SIG-M5 (cell line): ENCODE data around the gene ANKRD66.

ENCODE experiments used
- DNase-seq: peaks from one replicate; lab custom pipeline; 2025; lab: John Stamatoyannopoulos, UW

Gene ANKRD66

DNA sequence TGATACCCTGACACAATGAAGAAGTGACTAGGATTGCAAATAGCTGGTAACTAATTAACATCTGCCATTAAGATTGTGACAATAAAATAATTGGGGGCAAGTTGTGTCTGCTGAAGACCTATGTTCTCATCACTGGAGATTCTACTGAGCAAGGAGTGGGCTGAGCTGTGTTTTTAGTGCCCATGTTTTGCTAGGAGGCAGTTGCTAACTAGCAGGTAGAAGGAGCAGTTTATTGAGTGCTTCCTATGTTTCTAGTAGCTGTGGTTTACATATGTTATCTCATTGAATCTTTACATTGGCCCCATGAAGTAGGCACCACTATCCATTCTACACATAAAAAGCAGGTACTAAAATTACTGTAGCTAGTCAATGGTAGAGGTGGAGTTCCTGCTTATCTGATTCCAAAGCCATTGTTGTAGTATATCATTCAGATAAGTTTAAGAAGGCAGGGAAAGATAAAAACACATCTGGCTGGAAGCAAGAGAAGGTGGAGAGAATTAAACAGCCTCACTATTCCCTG is 43.7 kb downstream of the ANKRD66 start:
- no peak for DNase-seq

DNA sequence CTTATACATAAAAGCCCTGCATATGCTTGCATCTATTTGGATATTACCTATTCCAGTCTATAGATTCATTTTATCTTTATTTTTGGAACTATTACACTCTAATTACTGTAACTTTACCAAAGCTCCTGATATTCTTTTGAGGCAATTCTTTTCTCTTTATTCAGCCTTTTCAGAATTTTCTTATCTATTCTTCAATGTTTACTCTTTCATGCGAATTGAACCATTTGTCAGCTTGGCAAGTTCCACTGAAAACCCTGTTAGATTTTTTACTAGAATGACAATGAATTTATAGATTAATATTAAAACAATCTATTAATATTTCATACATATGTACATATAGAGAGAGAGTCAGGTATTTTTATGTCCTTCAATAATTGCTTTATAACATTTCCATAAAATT is 45.9 kb downstream of the ANKRD66 start:
- no peak for DNase-seq

DNA sequence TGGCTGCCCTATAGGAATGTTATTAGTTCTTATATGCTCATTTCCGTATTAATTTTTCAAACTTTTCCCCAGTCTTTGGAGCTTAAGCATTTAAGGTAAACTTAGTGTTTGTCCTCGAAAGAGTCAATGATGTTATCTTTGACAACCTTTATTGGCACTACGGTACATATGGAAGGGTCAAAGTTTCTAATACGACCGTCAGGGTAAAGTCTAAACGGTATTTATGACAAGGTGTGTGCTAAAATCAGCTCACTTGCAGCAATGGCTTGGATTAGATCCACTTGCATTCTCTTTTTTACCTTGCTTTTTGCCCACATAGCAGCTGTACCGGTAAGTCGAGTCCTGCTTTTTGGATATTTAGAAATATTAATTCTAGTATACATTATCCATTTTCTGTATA is 46.4 kb downstream of the ANKRD66 start, which contains the start of gene MEP1A:
Gene MEP1A (plus strand): TSS at position 252 of the 400 bp plus-strand sequence. CDS start 10 bp downstream, at position 262.
- DNase-seq = no peak

DNA sequence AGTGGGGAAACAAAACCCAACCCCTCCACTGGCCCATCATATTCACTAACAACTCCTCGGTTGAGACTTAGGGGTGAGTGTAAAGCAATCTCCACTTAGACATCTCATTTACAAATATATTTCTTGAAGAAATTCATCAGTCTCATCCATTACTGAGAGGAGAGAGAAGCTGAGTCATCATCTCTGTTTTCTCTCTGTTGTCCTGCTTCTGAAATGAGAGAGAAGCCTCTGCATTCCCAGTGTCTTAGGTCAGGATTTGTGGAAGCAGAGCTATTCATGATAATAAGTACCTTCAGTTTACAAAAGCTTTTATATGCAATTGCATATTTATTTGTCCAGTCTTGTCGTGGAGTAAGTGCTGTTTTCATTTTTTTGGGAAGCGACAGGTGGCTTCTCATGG is 47.3 kb downstream of the ANKRD66 start:
- no peak for DNase-seq

DNA sequence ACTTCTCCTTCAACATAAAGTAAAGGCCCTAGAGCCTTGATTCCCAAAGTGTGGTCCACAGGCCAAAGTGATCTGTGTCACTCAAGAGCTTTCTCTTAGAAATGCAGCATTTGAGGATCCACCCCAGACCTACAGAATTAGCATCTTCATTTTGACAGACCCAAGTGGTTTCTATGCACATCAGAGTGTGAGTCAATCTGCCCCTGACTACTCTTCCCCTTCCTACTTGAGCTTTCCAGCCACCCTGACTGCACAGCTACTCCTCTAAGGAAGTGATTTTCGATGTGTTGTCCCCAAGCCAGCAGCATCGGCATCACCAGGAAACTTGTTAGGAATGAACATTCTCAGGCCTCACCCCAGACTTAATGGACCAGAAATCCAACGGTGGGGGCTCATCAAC is 49.1 kb downstream of the ANKRD66 start:
- DNase-seq = no peak

DNA sequence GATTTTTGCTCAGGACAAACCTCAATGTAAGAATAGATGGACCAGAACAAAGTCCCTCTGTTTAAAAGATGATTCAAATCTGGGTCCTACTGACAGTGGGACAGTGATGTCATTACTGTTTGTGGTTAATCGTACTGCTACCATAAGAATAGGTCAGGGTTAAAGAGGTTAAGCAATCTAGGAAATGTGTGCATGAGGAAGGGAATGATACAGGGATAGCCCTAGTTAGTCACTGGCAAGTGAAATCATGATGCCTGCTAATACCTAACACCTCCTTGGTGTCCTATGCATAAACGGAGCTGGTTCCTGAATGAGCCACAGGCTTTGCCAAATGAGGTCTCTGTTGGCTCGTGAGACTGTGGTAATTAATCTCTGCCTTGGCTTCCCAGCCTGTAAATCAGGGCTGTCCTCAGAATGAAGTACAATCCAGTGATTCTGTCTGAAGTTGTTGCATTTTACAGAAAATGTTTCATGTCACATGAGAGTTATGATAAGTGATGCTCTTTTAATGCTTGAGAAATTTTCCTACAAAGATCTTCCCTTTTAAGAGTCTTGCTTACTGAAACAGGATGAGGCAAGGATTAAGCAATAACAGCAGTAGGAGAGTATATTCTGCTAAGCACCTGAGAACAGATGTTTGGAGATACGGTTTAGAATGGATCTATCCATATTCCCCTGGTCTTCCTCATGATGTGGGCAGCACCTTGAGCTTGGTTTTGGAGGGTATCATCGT is 50.3 kb downstream of the ANKRD66 start:
- DNase-seq = no peak

DNA sequence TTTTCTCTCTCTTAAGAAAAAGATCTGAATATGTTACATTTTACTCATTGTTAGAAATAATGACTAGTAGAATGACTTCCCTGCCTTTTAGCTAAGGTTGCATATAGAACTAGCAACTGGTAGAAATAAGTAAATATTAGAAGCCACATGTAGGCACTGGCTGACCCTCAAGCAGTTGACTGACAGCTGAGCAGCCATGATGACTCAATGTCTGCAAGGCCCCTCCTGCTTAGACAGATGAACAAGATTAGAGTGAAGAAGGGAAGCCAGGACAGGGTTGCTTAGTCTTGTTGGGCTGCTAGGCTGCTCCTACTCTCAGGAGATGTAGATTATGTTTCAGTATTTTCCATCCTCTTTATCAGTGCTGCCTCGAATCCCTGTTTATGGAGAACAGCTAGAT is 52.9 kb downstream of the ANKRD66 start:
- no peak for DNase-seq

DNA sequence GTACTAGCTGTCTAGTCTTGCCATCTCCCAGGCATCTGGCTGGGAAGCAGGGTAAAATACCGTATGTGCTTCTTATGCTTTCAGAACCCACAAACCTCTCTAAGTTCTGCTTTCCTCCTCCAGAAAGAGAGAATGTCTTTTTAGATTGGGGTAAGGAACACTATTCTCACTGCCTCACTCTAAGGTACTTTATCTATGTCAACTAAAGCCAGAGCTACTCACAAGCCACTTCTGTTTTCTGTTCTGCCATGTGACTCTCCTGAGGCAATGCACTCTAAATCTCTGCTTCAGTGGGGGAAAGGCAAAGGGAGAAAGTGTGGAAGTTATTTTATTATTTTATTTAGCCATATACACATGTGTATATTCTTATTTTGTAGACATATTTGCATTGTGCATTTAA is 62.1 kb downstream of the ANKRD66 start:
- no peak for DNase-seq
